Neuron (in vitro differentiated cells): ENCODE measurements around the gene RBM4B.
A peak's percentile ranks its signal among the peaks of the same experiment; 100 is the strongest.
"Not testable (repeated sequence)": the region's sequence is repeated elsewhere in the genome, so short reads cannot be mapped to it uniquely, and the experiment has no call there.

ENCODE experiments used
- H2AFZ ChIP-seq: one replicate; pipeline ENCODE4 v1.6.1; 2013; ENCODE audit warnings: low read depth, mild to moderate bottlenecking, inconsistent platforms, low read length, moderate library complexity
- H3K27me3 ChIP-seq: one replicate; pipeline ENCODE4 v1.6.1; 2013; ENCODE audit warnings: low read length; ENCODE audit not compliant: insufficient read depth
- H3K36me3 ChIP-seq: one replicate; pipeline ENCODE4 v1.6.1; 2013; ENCODE audit warnings: low read length; ENCODE audit not compliant: insufficient read depth
- H3K4me1 ChIP-seq: one replicate; pipeline ENCODE4 v1.6.1; 2013; ENCODE audit warnings: low read length; ENCODE audit not compliant: insufficient read depth
- H3K4me3 ChIP-seq: 2 replicates; pipeline ENCODE4 v1.5.1; 2013; ENCODE audit warnings: mild to moderate bottlenecking, low read length, moderate library complexity
- H3K9me3 ChIP-seq: one replicate; pipeline ENCODE4 v1.6.1; 2013; ENCODE audit warnings: low read length

The RBM4B gene, protein sequence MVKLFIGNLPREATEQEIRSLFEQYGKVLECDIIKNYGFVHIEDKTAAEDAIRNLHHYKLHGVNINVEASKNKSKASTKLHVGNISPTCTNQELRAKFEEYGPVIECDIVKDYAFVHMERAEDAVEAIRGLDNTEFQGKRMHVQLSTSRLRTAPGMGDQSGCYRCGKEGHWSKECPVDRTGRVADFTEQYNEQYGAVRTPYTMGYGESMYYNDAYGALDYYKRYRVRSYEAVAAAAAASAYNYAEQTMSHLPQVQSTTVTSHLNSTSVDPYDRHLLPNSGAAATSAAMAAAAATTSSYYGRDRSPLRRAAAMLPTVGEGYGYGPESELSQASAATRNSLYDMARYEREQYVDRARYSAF

DNA sequence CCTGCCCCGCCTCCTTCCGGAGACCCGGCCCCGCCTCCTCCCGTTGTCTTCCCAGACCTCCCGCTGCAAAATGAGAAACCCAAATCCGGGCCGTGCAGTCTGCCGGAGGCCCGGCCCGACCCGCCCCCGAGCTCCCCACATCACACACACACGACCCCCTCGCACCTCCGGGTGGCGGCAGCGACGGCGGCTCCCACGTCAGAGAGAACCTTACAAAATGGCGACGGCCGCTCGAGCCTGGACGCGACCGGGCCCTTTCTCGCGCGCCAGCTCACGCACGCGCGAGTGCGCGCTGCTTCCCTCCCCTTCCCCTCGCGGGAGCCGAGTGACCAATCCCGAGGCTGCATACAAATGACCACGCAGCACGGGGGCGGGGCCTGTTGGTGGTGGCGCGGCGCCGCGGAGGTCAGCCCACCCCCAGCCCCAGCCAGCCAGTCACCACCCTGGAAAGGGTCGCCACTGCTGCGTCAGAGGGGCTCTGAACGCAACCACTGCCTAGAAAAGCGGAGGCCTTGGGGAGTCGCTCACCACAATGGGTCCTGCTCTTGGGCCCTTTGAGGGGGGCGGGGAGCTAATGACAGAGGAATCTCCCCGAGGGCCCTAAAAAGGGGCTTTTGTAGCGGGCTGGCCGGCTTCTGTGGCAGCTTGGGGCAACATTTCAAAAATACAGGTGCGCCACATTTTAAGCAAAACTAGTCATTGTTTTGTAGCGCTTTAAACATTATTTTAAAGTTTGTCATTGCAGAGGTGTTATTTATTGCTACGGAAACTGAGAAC is at the start of gene RBM4B:
Gene RBM4B, minus strand, starts transcription at position 289 of the 777 bp plus-strand sequence. CDS start 808 bp downstream, outside the sequence.
- peak within 1 kb of the TSS; percentile 95 for H3K4me3 ChIP-seq
- H3K4me1 ChIP-seq: peaks cover 27% of the 10 kb centered on the region
- H3K9me3 ChIP-seq: peaks cover 2% of the 10 kb centered on the region
- no peaks in the 10 kb centered on the region for H3K27me3 ChIP-seq
- peak within 1 kb of the TSS; percentile 41 for H2AFZ ChIP-seq
- H3K36me3 ChIP-seq: peaks cover 24% of the 10 kb centered on the region

DNA sequence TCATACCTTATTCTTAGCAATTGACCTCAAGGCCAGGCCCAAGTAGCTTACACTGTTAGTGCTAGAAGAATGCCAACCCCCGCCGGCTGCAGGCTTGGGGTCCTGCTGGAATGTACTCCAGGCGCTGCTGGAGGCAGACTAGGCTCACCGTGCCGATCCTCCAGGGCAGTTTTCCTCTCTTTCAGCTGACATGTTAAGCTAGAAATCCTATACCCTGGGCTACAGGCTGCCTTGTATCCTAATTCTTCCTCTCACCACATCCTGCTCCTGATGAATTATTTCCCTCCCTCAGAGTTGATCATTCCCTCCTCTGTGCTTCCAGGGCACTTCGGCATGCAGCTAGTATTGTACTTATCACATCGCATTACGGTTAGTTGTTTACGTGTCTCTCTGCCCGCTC is 48.0 kb upstream of the RBM4B start:
- Histone ChIP-seq H3K9me3 (no peaks in the 10 kb centered on the region), H3K4me3 (no peak overlapping the region), H3K36me3 (peaks cover 4% of the 10 kb centered on the region), H3K27me3 (no peaks in the 10 kb centered on the region), H3K4me1 (peaks cover 24% of the 10 kb centered on the region), H2AFZ (no peak overlapping the region)

GRCh38 chr11:66725114-66725513 is 47.4 kb upstream of the RBM4B start:
- H3K4me1 ChIP-seq: peaks cover 29% of the 10 kb centered on the region
- no peaks in the 10 kb centered on the region for H3K27me3 ChIP-seq
- no peak overlapping the region for H3K4me3 ChIP-seq
- peaks cover 9% of the 10 kb centered on the region for H3K36me3 ChIP-seq
- H2AFZ ChIP-seq: no peak overlapping the region
- H3K9me3 ChIP-seq: no peaks in the 10 kb centered on the region

DNA sequence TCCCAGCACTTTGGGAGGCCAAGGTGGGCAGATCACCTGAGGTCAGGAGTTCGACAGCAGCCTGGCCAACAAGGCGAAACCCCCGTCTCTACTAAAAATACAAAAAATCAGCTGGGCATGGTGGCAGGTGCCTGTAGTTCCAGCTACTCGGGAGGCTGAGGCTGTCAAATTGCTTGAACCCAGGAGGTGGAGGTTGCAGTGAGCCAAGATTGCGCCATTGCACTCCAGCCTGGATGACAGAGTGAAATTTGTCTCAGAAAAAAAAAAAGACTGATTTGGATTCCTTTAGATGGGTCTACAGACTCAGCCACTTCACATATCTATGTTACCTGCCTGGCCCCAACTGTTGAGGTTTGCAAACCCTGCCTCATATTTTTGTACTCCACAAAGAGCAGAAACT is 46.5 kb upstream of the RBM4B start:
- H3K4me3 ChIP-seq, H3K27me3 ChIP-seq, H2AFZ ChIP-seq, H3K9me3 ChIP-seq: not testable (repeated sequence)
- H3K4me1 ChIP-seq: peaks cover 29% of the 10 kb centered on the region
- H3K36me3 ChIP-seq: peaks cover 19% of the 10 kb centered on the region

- Histone ChIP-seq H3K4me1 (peaks cover 24% of the 10 kb centered on the region), H3K27me3 (no peaks in the 10 kb centered on the region), H3K4me3 (no peak overlapping the region), H3K9me3 (no peaks in the 10 kb centered on the region), H2AFZ (no peak overlapping the region), H3K36me3 (peaks cover 22% of the 10 kb centered on the region)
Observed at GRCh38 chr11:66723693-66724092, 46.0 kb upstream of the RBM4B start.

DNA sequence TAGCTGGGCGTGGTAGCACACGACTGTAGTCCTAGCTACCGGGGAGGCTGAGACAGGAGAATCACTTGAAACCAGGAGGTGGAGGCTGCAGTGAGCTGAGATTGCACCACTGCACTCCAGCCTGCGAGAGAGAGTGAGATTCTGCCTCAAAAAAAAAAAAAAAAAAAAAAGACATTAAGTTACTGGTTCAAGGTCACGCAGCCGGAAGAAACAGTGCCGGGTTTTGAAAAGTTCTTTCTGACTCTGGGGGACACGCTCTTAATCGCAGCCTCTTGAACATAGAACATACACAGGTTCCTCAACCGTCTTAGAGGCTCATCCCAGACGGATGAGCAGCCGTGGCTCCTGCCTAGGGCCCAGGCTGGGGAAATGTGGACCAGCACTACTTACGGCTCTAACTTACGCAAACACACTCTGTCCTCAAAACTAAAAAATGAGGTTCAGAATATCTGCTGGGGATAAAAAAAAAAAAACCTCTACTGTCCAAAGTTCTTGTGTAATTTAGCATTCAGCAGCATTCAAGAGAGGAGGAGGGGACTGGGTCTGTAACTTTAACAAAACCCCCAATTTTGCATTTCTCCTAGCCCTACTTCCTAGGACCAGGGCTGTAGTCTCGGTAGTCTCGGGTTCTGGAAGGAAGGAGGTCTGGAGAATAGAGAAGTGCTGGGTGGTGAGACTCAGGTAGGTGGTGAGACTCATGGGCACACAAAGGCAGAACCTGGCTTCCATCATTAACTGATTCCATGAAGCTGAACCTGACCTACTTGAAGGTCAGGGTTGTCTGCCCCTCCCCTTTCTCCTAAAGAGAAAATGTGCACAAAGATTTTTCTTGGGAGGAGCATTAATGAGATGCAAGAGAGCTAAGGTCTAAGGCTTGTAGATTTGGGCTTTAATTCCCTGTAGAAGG is 45.3 kb upstream of the RBM4B start:
- no peaks in the 10 kb centered on the region for H3K9me3 ChIP-seq
- no peak overlapping the region for H3K4me3 ChIP-seq
- H3K27me3 ChIP-seq: no peaks in the 10 kb centered on the region
- H3K4me1 ChIP-seq: peaks cover 22% of the 10 kb centered on the region
- H2AFZ ChIP-seq: no peak overlapping the region
- H3K36me3 ChIP-seq: peaks cover 22% of the 10 kb centered on the region

DNA sequence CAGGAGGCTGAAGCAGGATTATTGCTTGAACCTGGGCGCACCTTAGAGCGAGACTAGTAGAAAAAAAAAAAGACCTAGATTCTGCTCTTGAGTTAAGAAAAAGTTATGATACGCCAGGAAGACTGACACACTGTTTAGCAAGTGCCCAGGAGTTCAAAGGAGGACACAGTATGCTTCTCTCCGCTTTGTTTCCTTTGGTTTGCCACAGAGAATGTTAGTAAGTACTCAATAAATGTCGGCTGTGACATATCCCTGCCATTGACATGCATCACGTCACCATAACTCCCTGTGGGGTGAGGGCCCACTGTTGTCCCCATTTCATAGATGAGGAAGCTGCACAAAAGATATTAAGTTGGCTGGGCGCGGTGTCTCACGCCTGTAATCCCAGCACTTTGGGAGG is 44.3 kb upstream of the RBM4B start:
- Histone ChIP-seq H3K27me3 (no peaks in the 10 kb centered on the region), H3K4me3 (no peak overlapping the region), H3K9me3 (no peaks in the 10 kb centered on the region)

DNA sequence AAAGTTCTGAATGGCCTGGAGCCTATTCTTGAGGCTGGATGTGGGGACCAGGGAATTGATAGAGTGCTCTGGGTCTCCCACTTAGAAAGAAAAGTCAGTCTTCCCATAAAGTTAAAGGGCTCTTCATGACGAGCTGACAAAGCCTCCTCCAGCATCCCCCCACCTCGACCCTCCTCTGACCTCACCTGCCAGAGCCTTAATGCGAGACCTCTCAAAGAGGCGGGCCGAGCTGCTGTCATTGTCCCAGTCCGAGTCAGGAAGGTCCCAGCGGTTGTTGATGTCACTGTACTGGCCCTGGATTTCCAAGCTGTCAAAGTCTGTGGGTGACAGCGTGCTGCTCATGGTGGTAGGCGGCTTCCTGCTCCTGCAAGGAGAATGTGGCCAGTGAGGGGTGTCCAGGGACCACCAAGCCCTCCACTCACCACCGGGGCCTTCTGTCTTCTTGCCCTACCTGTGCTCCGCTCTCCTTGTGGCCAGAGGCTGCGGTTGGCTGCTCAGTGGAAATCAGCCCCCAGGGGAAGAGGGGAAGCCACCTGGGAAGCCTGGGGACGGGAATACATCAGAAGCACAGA is 43.3 kb upstream of the RBM4B start:
- Histone ChIP-seq H2AFZ (no peak overlapping the region), H3K9me3 (no peaks in the 10 kb centered on the region), H3K4me3 (no peak overlapping the region), H3K4me1 (peaks cover 9% of the 10 kb centered on the region), H3K27me3 (no peaks in the 10 kb centered on the region), H3K36me3 (peaks cover 22% of the 10 kb centered on the region)

More for the DNA sequence above, 44.3 kb upstream of the RBM4B start:
- peaks cover 22% of the 10 kb centered on the region for H3K36me3 ChIP-seq
- peaks cover 18% of the 10 kb centered on the region for H3K4me1 ChIP-seq
- H2AFZ ChIP-seq: no peak overlapping the region

GRCh38 chr11:66720223-66720898 is 42.7 kb upstream of the RBM4B start:
- no peaks in the 10 kb centered on the region for H3K9me3 ChIP-seq
- no peaks in the 10 kb centered on the region for H3K27me3 ChIP-seq
- peaks cover 28% of the 10 kb centered on the region for H3K36me3 ChIP-seq
- H2AFZ ChIP-seq: no peak overlapping the region
- no peak overlapping the region for H3K4me3 ChIP-seq
- H3K4me1 ChIP-seq: peaks cover 6% of the 10 kb centered on the region

GRCh38 chr11:66719111-66719872 is 41.6 kb upstream of the RBM4B start:
- Histone ChIP-seq H2AFZ (no peak overlapping the region), H3K27me3 (no peaks in the 10 kb centered on the region), H3K4me3 (no peak overlapping the region), H3K4me1 (peaks cover 6% of the 10 kb centered on the region), H3K9me3 (no peaks in the 10 kb centered on the region), H3K36me3 (peaks cover 38% of the 10 kb centered on the region)

DNA sequence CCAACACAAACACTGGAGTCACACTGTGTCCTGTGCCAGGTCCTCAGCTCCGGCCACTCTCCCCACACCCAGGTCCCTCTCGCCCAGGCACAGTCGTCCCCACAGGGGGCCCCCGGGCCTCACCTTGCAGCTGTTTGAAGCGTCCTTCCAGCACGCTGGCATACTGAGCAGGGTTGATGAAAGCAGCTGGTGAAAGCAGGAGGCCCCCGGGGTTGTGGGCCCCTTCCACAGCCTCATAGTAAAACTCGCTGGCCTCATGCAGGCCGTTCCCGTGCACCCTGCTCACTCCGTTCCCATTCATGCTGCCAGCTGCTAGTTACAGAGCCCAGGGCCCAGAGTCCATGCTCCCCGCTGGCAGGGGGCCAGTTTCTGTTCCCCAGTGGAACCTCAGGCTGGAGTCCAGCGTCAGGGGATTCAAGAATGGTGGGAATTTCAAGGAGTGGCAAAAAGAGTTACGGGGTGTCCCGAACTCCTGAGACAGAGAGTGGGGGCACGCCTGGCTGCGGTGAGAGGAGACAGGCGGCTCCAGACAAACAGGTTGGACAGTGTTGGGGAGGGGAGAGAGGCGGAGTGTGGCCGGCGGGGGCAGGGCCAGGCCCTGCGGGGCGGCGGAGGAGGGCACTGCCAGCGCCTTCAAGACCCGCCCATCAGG is 40.8 kb upstream of the RBM4B start:
- Histone ChIP-seq H2AFZ (no peak overlapping the region), H3K36me3 (peaks cover 47% of the 10 kb centered on the region), H3K9me3 (no peaks in the 10 kb centered on the region)

More for the DNA sequence above, 40.8 kb upstream of the RBM4B start:
- Histone ChIP-seq H3K27me3 (no peaks in the 10 kb centered on the region), H3K4me1 (peaks cover 6% of the 10 kb centered on the region), H3K4me3 (no peak overlapping the region)
